NB4 (cell line): ENCODE results near the gene SECISBP2L.

Experiments used
- MYC ChIP-seq: IDR thresholded peaks from 2 replicates; pipeline ENCODE4 v1.6.1; 2011; ENCODE audit warnings: low read depth, low read length
- POLR2A ChIP-seq: IDR thresholded peaks from 2 replicates; pipeline ENCODE4 v1.6.1; 2011; ENCODE audit warnings: mild to moderate bottlenecking; ENCODE audit not compliant: insufficient read length; ENCODE audit errors: extremely low read depth
- TF ChIP-seq, protein P1 (sequence below): IDR thresholded peaks from one replicate; pipeline ENCODE4 v1.5.1; 2012; ENCODE audit warnings: low read depth, low read length
- TF ChIP-seq, protein P2 (sequence below): IDR thresholded peaks from 2 replicates; pipeline ENCODE4 v1.6.1; 2011; ENCODE audit warnings: low read depth, low read length

DNA sequence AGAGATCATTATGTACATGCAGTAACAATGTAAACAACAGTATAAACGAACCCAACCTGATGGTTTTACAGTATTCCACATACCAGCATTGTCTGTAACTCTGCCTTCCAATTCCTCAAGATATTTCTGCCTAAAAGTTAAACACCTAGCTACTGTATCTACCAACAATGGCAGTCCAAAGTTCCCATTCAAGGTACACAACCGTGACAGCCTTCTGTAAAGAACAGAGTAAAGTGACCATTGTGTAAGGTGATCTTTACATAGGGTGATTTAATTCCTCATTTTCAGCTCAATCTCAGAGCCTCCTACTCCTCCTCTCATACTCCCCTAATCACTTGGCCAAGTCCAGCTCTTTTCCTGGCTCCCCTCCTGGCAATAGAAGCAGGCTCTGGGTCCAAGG is 10.4 kb downstream of the SECISBP2L start:
- no peak for TF ChIP-seq POLR2A
- TF ChIP-seq, protein P1, sequence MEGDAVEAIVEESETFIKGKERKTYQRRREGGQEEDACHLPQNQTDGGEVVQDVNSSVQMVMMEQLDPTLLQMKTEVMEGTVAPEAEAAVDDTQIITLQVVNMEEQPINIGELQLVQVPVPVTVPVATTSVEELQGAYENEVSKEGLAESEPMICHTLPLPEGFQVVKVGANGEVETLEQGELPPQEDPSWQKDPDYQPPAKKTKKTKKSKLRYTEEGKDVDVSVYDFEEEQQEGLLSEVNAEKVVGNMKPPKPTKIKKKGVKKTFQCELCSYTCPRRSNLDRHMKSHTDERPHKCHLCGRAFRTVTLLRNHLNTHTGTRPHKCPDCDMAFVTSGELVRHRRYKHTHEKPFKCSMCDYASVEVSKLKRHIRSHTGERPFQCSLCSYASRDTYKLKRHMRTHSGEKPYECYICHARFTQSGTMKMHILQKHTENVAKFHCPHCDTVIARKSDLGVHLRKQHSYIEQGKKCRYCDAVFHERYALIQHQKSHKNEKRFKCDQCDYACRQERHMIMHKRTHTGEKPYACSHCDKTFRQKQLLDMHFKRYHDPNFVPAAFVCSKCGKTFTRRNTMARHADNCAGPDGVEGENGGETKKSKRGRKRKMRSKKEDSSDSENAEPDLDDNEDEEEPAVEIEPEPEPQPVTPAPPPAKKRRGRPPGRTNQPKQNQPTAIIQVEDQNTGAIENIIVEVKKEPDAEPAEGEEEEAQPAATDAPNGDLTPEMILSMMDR, result no peak
- TF ChIP-seq, protein P2, sequence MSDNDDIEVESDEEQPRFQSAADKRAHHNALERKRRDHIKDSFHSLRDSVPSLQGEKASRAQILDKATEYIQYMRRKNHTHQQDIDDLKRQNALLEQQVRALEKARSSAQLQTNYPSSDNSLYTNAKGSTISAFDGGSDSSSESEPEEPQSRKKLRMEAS, result no peak
- TF ChIP-seq MYC, result no peak
